Measurements from ENCODE around the gene PDE3A. TPM values are rescaled to one million over a fixed set of nuclear protein-coding genes. Genes with fewer than 3 reads are reported as not detected.
"Not testable (repeated sequence)": the region's sequence is repeated elsewhere in the genome, so short reads cannot be mapped to it uniquely, and the experiment has no call there.

The PDE3A gene
- total RNA-seq, 1 donor from 2014 or later, result 14.4 TPM

GRCh38 chr12:20495997-20496396 lies 127.7 kb downstream of the PDE3A start:
- no peak for DNase-seq

- DNase-seq, result no peak
Measured at GRCh38 chr12:20497707-20498106, 129.4 kb downstream of the PDE3A start.

DNA sequence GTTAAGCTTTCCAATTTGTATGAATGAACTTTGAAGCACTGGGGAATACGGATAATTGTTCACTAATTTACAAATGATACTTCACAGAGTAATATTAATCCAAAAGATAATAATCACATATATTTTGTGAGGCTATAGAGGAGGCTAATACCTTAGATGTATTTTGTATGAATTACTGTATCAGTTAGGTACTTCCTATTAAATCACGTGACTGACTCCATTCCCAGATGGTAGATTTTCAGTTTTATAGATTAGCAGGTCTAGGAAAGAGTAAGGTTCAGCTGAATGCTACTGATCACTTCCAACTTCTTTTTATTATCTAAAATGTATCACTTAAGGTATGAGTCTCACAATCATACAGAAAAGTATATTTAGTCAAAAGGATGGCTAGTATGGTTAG lies 133.6 kb downstream of the PDE3A start:
- DNase-seq, result no peak

DNA sequence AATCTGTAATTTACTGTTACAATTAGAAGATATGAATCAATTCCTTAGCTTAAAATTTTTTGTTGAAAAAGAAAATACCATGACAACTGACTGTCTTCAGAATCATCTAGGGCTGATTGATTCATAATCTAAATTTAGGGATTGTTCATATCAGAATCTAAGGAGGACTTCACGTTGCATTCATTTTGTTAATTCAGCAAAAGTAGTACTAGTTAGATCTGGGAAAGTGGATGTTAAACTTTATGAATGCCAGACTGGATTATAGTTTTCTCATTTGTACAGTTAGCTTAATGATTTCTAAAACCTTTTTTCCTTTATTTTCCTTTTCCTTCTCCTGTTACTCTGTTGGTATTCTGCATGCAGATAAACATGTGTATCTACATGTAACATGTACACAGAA lies 135.5 kb downstream of the PDE3A start:
- DNase-seq, result no peak

- DNase-seq, result no peak
Measured at GRCh38 chr12:20505056-20505455, 136.7 kb downstream of the PDE3A start.

- DNase-seq, result no peak
Measured at GRCh38 chr12:20507056-20507455, 138.7 kb downstream of the PDE3A start.

DNA sequence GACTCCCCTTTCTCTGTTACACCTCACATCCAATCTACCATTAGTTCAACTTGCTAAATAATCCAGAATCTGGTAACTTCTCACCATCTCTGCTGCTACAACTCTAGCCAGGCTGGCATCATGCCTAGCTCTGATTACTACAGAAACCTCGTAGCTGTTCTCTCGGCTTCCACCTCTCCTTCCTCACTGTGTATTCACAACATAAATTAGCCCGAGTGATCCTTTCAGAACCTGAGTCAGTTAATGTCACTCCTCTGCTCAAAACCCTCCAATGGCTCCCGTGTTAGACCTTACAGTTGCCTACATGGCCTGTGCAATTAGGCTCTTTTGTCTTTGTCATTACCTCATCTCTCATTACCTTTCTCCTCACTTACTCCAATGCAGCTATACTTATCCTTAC lies 139.4 kb downstream of the PDE3A start:
- no peak for DNase-seq

DNA sequence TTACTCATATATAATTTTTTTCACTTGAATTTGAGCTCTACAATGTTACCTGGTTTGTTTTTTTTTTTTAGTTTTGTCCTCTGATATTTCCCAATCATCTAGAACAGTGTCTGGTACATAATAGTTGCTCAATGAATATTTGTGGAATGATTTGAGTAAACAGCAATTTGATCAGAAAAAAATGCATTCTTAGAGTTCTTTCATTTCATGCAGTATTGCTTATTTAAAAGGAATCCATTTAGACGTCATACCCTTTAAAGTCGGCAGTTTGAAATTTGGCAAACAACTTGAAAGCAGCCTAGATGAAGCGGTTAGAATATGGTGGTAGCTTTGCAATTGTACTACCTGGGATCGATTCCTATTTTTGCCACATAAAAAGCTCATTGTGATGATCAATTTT lies 140.0 kb downstream of the PDE3A start:
- DNase-seq, result no peak

- DNase-seq, result no peak
Measured at GRCh38 chr12:20508962-20509361, 140.6 kb downstream of the PDE3A start.

DNA sequence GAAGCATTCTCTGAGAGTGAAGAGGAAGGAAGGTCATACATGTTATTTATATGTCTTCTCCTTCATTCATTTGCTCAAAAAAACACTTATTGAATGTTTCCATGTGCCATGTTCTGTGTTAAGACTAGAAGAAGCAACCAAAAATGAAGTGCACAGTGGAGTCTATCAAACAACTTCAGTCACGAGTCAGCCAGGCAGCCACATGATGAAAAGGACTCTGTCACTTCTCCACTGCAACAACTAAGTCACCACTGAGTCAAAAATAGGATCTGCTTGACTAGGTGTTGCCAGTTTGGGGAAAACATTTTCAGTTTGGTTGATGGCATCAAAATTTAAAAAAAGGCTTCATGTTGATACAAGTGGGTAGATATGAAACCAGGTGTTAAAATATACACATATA lies 142.5 kb downstream of the PDE3A start:
- DNase-seq, result no peak

DNA sequence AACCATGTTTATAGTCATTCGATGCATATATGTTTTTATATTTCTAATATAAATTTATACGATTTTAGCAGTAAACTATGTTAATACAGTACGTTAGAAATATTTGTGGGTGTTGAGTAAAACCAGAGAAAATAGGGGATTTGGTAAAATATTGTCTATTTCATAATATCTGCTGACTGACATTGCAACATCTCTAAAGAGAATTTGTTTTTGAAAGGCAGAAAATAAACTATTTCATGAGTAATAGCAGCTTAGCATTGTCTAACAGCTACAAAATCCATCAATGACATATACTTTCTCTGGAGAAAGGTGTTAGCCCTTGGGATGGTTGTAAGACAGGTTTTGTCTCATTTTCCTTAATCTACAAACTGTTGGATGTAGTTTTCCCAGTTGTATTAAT lies 144.9 kb downstream of the PDE3A start:
- DNase-seq, result no peak

DNA sequence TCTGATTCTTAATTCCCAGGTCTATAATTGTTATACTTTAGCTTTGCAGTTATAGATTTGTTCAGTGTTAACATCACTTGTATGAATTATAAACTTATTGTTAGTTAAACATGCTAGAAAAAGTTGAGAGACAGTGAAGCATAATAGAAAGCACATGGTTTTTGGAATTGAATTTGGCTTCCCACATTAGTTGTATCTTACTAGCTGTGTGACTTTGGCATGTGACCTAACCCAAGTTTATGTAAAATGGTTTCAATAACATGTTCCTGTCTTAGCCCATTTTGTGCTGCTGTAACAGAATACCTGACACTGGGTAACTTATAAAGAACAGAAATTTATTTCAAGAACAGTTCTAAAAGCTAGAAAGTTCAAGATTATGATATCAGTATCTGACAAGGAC lies 146.3 kb downstream of the PDE3A start:
- DNase-seq, result no peak

GRCh38 chr12:20520532-20520931 lies 152.2 kb downstream of the PDE3A start:
- DNase-seq, result peak; percentile 13

GRCh38 chr12:20523658-20524057 lies 155.3 kb downstream of the PDE3A start:
- no peak for DNase-seq

DNA sequence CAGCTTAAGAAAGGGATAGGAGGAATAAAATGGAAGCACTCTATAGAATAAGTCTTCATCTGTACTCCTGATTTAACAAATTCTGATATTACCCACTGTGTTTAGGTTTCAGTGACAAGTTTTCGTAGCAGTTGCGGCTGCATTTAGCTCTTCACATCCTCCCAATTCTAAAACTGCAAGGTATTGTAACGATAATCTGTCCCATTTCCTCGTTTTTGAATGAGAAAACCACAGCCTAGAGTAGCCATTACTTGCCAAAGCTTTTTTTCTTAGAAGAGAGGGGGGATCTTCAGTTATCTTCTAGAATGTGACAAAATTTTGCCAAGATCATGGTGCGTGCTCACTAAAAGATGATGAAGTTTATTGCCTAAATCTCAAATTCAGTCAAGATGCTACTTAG lies 155.8 kb downstream of the PDE3A start:
- no peak for DNase-seq

DNA sequence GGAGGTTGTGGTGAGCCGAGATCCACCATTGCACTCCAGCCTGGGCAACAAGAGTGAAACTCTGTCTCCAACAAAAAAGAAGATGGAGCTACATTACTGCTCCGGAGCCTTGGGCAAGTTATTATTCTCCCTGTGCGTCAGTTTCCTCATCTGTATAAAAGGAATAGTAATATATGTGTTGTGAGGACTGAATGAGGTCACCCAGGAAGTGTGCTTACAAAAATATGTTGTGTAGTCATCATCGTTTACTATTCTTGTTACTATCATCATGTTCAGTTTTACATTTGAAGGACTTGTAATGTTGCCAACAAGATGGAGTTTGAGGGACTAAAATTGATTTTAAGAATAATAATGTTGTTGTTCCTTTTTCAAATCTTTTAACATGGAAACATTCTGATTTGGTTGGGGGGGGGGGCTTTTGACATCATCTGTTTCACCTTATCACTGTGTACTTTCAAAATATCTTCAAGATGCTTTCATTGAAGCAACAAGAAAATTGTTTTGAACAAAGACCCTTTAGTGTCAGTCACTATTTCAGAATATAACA lies 156.8 kb downstream of the PDE3A start:
- DNase-seq, result no peak

DNA sequence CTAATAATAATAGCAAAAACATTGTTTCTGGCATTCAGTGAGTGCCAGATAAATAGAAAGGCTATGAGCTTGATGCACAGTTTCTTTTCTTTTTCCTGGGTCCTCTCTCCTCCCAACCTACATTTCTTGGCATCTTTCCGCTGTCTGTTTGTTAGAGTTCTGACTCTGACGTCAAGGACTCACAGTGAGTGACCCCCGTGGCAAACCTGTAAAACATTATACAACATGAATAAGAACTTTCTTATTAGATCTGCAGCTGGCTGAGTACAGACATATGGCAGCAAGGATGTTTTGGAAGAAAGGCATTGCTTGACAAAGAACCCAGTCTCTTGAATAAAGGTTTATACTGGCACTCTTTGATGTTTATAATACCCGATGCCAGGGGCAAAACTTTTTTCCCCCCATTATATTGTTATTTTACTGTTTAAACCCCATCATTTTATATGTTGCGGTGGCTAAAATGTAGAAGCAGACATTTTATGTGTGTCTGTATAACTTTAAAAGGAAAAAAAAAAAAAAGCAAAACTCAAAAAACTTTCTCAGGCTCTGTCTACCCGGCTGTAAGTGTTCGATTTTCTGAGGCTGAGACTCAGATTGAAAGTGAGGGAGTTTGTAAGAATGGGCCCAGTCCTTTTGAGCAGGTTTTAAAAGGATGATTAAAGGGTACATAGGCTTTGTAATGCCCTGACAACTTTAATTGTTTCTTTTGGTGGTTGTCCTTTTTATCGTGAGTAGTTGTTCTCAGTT lies 159.3 kb downstream of the PDE3A start:
- DNase-seq, result peak; percentile 14

DNA sequence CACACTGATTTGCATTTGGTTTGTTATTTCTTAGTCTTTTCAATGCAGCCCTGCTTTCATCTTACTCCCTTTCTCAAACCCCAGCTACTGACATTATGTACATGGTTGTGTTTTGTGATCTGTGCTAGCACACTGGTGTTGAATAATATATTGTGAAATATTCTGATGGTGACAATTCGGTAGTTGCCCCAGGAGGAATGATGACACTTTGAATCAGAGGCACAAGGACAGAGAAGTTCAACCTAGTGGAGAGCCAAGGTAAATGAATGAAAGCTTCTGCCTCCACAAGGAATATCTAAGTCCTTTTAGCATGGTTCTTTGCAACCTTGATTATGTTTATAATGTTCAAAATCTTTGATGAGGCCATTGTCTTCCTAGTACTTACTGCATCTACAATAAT lies 159.9 kb downstream of the PDE3A start:
- DNase-seq, result no peak

DNA sequence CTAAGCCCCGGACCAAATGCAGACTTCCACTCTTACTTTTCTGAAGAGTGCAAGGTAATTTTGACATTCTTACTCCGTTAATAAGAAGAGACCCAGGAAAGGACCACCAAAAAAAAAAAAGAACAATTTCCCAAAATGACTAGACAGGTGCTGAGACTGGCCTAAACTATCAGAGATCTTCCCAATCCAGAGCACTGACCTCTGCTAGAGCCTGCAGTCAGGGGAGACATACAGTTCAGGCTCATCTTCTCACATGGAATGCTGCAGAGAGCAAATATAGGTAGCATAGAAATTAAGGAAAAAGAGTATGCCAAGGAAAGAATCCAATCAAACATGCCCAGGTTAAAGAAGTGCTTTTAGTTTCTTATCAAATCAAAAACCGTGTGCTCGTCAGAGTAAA lies 177.9 kb downstream of the PDE3A start:
- no peak for DNase-seq

- DNase-seq, result peak; percentile 48
Measured at GRCh38 chr12:20547816-20548575, 179.7 kb downstream of the PDE3A start.

DNA sequence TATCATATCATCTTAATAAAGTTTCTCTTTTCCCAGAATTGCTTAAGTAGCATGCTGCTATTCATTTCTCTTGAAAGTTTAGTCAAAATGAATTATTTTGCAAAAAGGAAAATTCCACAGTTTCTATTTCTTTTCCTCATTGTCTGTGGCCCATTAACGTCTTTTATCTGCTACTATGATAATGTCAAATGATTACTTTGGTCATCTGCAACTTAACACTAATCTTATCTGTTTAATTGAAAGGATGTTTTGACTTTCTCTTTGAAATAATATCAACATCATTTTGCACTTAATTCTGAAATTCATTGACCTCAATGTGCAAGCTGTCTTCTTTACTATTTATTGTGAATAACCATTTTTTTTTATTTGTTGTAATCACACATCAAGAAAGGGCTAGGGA lies 180.3 kb downstream of the PDE3A start:
- DNase-seq, result no peak

GRCh38 chr12:20549108-20549719 lies 180.9 kb downstream of the PDE3A start:
- peak; percentile 23 for DNase-seq

- not testable (repeated sequence) for DNase-seq
Measured at GRCh38 chr12:20551742-20552442, 183.6 kb downstream of the PDE3A start.

All from skin of body (tissue), 2 donors.